GM12874 (cell line): Measurements from ENCODE around the gene SSPN.

Experiments
- TF ChIP-seq, protein P1 (sequence below): IDR thresholded peaks from 2 replicates; pipeline ENCODE4 v1.5.1; 2011; ENCODE audit warnings: low read depth, mild to moderate bottlenecking, control low read depth, low read length, moderate library complexity; ENCODE audit not compliant: insufficient read depth

The SSPN gene

GRCh38 chr12:26212988-26213387 lies 17.6 kb downstream of the SSPN start:
- TF ChIP-seq, protein P1, sequence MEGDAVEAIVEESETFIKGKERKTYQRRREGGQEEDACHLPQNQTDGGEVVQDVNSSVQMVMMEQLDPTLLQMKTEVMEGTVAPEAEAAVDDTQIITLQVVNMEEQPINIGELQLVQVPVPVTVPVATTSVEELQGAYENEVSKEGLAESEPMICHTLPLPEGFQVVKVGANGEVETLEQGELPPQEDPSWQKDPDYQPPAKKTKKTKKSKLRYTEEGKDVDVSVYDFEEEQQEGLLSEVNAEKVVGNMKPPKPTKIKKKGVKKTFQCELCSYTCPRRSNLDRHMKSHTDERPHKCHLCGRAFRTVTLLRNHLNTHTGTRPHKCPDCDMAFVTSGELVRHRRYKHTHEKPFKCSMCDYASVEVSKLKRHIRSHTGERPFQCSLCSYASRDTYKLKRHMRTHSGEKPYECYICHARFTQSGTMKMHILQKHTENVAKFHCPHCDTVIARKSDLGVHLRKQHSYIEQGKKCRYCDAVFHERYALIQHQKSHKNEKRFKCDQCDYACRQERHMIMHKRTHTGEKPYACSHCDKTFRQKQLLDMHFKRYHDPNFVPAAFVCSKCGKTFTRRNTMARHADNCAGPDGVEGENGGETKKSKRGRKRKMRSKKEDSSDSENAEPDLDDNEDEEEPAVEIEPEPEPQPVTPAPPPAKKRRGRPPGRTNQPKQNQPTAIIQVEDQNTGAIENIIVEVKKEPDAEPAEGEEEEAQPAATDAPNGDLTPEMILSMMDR: no peak

DNA sequence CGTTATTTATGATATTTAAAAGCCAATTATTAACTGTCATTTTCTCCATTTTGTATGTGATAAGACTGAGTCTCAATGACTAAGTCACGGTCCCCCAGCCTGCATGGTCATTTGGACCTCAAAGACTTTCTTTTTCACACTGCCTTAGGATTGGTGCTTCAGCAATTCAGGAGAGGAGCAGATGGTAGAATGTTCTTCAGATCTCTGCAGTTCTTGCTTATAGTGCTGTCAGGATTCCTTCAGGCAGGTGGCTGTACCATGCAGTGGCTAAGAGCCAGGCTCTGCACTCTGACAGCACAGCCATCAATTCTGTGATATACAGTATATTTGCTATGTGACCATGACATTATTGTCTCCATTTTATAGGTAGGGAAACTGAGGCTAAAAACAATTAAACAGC lies 18.7 kb downstream of the SSPN start:
- TF ChIP-seq, protein P1: no peak

DNA sequence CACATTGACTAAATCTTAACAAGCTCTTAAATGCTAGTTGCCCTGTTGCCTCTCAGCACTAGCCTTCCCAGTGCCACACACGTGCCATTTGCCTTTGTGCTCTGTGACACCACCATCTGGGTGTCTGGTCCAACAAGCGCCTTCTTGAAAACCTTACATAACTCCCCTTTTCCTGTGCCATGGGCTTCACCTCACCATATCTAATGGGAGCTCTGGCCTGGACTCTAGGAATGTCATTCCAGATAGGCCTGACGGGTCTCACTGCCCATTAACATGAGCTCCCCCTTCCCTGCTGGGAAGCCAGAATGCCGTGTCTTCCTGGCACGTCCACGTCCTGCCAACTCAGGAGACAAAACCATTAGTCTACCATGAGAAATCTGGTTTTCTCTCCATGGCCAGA lies 24.4 kb downstream of the SSPN start:
- TF ChIP-seq, protein P1: no peak

DNA sequence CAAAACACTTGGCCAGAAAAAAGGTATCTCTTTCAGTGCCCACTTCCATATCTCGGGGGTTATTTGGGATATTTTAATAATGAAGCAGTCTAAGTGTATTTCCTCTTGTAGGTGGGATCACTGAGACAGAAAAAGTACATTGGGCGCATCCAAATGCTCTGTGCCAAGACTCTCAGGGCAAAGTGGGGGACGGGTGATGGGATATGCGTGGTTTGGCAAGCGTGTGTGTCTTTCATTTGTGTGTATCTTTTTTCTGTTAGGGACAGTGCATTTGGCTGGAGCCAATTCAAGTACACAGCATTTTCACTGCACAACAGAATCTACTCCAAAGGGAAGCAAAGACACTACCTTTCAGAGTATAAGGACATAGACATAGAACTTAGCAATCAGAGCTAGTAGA lies 29.3 kb downstream of the SSPN start:
- TF ChIP-seq, protein P1: no peak

DNA sequence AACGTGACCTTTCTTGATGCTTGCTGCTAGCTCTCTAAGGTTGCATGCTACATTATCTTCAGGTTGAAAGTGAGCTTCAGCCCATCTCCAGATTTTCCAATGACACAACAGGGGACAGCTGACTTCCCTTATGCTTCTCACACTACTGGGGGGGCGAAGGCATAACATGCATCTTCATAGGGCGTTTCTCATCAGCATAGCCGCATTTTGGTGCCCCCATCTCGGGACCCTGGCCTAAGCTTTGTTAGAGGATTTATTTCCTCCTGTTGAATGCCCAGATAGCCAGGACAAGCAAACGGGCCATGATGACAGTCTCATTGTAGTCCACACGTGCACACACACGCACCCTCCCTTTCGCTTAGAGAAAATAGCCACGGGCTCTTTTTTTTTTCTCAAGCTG lies 30.7 kb downstream of the SSPN start:
- TF ChIP-seq, protein P1: no peak

DNA sequence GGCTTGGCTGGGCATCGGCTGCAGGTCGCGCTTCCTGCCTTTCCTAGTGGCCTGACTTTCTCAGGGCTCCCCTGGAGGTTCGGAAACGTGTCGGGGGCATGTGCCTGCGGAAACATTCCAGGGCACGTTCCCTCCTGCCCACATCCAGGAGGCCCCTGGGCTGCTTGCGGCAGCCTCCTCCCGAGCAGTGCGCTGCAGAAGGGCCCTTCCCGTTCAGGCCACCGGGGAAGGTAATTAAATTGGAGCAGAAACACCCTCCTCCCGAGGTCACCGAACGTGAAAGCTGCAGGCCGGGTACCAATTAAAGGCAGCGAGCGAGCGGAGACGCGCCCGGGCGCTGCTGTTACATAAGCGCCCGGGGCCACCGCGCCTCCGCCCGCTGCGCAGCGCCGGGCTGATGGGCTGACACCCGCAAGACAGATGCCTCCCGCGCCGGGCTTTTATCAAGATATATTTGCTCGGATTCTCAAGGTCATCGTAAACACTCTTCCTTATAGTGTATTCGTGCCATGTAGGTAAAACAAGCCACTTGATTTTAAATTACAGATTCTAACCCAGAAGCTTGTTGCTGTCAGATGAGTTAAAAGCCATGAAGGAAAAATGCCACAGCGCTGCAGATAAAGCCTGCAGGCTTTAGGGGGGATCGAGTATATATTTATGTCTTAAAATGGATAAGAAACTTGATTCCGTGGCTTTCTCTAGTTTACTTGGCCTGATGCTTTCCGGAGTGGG lies 31.4 kb downstream of the SSPN start:
- TF ChIP-seq, protein P1: no peak

GRCh38 chr12:26227361-26227745 lies 32.0 kb downstream of the SSPN start:
- TF ChIP-seq, protein P1: no peak

DNA sequence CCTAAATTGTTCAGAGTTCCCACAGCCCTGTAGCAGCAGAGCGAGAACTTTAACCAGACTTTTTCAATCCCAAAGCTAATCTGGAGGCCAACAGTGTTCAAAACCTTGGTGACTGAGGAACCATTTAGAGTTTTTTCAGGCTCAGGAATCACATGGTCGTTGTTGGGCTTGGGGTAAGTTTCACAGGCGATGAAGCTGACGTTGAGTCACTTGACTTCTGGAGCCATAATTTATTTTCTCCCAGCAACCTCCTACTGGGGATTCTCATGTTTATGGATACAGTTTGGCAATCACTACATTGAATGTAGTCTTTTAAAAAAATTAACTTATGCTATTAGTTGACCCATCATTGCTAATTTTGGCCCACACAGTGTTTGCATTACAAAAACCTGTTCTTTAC lies 34.5 kb downstream of the SSPN start:
- TF ChIP-seq, protein P1: no peak
